GM21381 (cell line): ENCODE results near the gene CHIC2.
A peak's percentile ranks its signal among the peaks of the same experiment; 100 is the strongest.

Experiments
- ATAC-seq: cut with Tn5 transposase; IDR thresholded peaks from one replicate; pipeline ENCODE4 v1.9.1; 2021; ENCODE audit warnings: mild to moderate bottlenecking, moderate library complexity; ENCODE audit not compliant: unreplicated experiment

CHIC2 gene

GRCh38 chr4:54093324-54094240 lies 29.2 kb upstream of the CHIC2 start:
- no peak for ATAC-seq

GRCh38 chr4:54092405-54093323 lies 28.3 kb upstream of the CHIC2 start:
- no peak for ATAC-seq

GRCh38 chr4:54091637-54092404 lies 27.4 kb upstream of the CHIC2 start:
- peak; percentile 81 for ATAC-seq

DNA sequence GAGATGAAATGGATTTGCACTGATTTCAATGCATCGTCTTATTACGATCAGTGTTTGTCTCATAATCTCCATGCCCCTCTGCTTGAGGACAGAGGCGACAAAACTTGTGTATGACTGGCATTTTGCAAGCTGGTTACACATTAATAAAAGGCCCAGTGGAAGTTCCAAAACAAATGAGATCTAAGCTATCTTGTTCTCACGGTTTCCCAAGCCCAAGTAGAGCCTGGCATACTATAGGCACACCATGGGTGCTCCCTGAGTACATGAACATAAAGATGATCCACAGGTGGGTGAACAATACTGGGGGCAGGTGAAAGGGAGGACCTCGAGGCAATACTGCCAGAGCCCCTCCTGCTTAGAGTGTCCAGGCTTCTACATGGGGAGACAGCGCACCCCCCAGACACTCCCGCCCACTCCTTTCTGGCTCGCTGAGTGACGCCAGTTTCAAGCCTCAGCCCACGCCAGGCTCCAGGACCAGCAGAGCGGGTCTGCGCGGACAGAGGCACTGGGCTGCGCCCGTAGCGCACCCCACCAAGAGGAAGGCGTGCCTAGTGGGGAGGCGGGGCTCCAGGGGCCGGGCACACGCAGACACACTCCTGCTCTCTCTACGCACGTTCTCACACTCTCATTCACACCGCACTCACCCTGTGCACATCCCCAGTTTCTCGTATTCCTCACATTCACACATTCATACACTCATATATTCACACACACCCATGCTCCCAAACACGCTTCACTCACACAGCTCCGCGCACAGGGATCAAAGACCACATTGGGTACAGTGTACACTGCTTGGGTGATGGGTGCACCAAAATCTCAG lies 26.6 kb upstream of the CHIC2 start:
- ATAC-seq, result no peak

DNA sequence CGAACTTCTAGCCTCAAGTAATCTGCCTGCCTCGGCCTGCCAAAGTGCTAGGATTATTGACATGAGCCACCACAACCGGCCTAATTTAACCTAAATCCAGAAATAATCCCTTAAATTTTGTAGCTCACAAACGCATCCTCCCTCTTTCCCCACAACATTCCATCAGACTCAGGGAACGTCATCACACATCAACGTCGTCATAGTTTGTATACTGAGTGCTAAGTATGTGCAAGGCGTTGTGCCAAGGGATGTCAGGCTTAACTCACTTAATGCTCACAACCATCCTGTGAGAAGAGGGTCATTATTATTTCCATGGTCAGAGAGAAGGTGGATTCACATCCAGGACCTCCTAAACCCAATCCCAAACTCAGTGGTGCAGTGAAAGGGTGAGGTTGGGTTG lies 26.0 kb upstream of the CHIC2 start:
- ATAC-seq, result no peak

- no peak for ATAC-seq
Measured at GRCh38 chr4:54089875-54090274, 25.5 kb upstream of the CHIC2 start.

GRCh38 chr4:54085284-54085683 lies 20.9 kb upstream of the CHIC2 start:
- ATAC-seq, result no peak

GRCh38 chr4:54082168-54082567 lies 17.8 kb upstream of the CHIC2 start:
- no peak for ATAC-seq

- no peak for ATAC-seq
Measured at GRCh38 chr4:54077812-54078211, 13.4 kb upstream of the CHIC2 start.

DNA sequence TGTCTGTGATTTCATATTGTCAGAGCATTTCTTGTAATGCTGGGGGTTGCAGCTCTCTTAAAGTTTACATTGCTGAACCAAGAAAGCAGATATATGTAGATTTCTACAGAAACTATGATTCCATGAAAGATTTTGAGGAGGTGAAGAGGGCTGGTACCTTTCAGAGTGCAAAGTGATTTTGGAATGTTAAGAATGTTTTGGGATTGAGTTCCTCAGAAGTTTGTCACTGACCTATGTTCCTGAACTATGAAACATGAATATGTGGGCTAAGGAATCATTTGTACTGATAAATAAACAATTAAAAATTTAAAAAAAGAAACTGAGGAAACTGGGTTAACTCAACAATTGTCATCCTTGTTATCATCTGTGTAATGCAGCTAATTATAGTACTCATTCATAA lies 12.3 kb upstream of the CHIC2 start:
- ATAC-seq, result no peak

GRCh38 chr4:54074381-54074780 lies 10.0 kb upstream of the CHIC2 start:
- ATAC-seq, result no peak

GRCh38 chr4:54073271-54073880 lies 9.0 kb upstream of the CHIC2 start:
- no peak for ATAC-seq

- ATAC-seq, result no peak
Measured at GRCh38 chr4:54067166-54067565, 2.8 kb upstream of the CHIC2 start.

- ATAC-seq, result no peak
Measured at GRCh38 chr4:54066718-54067129, 2.3 kb upstream of the CHIC2 start.

- ATAC-seq, result no peak
Measured at GRCh38 chr4:54066088-54066415, 1.6 kb upstream of the CHIC2 start.

DNA sequence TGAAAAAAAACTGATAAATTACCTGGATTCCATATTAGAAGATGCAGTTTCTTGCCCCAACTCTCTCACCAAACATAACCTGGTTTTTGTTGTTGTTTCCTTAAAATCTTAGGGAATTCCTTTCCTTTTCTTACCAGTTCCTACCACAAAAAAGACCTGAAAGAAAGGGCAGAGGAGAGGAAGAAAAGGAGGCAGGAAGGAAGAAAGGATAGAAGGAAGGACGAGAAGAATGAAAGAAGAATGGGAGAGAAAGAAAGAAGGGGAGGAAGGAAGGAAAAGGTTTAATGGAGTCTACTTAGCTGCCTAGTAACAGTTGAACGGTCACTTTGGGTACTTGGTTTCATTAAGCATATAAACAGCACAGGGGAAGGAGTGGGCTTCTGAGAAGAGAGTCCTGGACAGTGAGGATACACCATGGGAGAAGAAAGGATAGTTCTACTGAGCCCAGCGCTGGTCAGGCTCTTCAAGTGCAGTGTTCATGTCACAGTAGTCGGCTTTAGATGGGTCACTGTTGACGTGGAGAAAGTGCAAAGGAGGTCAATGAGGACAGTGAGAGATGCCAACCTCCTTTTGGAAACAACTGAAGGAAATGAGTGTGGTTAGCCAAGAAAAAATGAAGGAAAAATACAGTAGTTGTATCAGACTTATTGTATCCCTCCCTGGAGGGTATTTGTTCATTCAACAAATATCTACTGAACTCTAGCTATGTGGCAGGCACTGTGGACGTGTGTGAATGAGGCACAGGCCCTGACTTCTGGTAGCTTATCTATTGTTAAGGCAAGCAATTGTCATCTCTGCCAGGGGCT lies 1.1 kb upstream of the CHIC2 start:
- ATAC-seq, result no peak

- ATAC-seq, result peak; percentile 26
Measured at GRCh38 chr4:54063737-54064316, 578 bp downstream of the CHIC2 start.

DNA sequence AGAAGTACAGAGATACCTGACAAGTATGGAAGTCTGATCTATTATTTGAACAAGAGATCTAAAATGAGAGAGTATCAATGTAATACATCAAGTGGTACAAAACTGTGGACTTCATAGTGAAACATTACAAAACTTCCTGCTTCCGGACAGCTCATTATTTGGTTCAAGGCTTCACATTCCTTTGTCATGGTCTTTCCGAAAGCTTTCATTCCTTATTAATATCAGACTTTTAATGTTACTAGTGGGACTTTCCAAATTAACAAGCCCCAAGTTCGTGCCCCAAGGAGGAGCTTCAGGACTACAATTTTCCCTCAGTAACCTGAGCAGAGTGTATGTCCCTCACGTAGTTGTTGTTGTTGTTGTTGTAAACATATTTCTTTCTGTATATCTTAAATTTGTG lies 1.2 kb downstream of the CHIC2 start:
- no peak for ATAC-seq

GRCh38 chr4:54062392-54062791 lies 2.0 kb downstream of the CHIC2 start:
- ATAC-seq, result no peak
